LoVo (cell line): ENCODE results near the gene ATP5F1C.
"Not testable (repeated sequence)": the region's sequence is repeated elsewhere in the genome, so short reads cannot be mapped to it uniquely, and the experiment has no call there.

Experiments used
- DNase-seq: peaks from one replicate; pipeline ENCODE4 v3.0.0-alpha.2; 2016; ENCODE audit warnings: low spot score

The ATP5F1C gene

DNA sequence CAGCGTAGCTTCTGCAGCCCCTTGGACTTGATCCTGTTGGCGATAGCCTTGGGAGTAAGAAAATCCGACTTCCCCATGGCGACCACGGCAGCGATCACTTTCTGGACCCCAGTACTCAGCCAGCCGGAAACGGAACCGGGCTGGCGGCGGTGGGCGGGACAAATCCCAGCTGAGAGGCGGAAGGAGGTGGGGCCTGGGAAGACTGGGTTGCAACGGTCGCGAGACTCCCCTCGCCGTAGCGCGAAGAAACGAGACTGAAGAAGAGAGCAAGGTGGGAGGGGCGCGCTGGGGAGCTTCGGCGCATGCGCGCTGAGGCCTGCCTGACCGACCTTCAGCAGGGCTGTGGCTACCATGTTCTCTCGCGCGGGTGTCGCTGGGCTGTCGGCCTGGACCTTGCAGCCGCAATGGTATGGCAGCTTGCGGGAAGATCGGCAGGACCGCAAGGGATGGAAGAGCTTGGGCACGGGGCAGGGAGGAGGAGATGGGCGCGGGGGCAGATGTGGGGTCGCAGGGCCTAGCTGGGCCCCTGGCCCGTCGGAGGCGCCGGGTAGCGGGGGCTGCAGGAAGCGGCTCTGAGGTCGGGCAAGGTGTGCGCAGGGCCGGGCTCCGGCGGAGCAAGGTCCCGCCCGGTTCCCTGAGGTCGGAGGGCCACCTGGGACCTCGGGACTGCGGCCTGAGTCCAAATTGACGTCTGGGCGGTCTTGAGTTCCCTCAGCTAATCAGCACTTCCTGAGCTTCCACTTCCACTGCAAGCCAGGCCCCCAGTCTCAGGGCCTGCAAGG lies at the start of gene ATP5F1C, which contains the start of gene KIN:
Gene ATP5F1C (plus strand): TSS at position 321 of the 782 bp plus-strand sequence. CDS start 31 bp downstream, at position 352.
Gene KIN (minus strand): TSS at position 137 of the 782 bp plus-strand sequence. CDS start 60 bp downstream, at position 77.
- peak; percentile 97 for DNase-seq

DNA sequence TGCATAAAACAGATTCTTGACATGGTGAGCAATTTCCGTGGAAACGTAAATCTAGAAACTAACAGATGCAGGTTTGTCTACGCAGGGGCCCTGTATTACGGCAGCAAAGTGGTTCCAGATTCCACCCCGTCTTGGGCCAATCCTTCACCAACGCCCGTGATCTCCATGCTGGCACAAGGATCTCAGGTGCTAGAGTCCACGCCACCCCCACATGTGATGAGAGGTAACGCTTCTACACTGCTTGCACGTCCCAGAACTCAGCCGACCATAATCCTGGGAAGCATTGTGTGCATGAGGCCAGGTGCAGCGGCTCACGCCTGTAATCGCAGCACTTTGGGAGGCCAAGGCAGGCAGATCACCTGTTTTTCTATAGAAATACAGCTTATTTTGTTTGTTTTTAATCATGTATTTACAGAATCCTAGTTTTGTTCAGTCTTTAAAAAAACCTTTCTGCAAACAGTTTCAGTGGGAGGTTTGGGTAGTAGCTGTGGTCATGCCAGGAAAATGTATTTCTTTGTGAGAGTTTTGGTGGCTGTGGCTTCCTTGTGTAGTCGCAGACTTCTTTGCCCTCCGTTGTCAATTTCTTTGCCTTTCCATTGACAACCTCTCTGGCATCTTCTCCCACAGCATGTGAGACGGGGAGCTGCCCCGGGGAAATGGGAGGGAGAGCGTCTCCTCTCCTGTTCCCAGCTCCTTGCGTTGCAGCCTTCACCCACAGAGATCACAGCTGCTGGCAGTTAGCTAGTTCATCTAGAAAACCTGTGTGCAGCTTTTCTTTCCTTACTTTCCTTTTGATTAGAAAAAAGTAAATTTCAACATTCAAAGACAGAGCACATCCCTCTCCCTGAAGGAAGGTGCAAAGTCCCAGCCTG lies 49.2 kb upstream of the ATP5F1C start:
- no peak for DNase-seq

GRCh38 chr10:7744307-7744706 lies 43.7 kb upstream of the ATP5F1C start:
- no peak for DNase-seq

GRCh38 chr10:7748637-7749036 lies 39.3 kb upstream of the ATP5F1C start:
- DNase-seq: not testable (repeated sequence)

GRCh38 chr10:7750222-7750621 lies 37.8 kb upstream of the ATP5F1C start:
- no peak for DNase-seq

DNA sequence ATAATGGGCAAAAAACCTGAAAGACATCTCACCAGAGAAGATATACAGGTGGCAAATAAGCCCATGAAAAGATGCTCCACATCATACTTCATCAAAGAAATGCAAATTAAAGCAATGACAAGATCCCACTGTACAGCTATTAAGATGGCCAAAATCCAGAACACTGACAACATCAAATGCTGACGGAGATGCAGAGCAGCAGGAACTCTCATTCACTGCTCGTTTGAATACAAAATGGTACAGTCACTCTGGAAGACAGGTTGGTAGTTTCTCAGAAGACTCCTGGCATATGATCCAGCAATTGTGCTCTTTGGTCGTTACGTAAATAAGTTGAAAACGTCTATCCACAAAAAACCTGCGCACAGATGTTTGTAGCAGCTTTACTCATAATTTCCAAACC lies 35.7 kb upstream of the ATP5F1C start:
- DNase-seq: no peak

DNA sequence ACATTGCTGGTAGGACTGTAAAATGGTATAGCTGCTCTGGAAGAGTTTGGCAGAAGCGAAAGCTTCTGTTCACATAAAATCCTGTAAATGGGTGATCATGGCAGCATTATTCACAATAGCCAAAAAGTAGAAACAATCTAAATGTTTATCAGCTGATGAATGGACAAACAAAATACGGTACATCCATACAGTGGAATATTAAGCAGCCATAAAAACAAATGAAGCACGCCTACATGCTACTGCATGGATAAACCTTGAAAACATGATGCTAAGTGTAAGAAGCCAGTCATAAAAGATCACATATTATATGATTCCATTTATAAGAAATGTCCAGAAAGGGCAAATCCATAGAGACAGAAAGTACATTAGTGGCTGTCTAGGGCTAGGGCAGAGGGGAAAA lies 32.9 kb upstream of the ATP5F1C start:
- no peak for DNase-seq

DNA sequence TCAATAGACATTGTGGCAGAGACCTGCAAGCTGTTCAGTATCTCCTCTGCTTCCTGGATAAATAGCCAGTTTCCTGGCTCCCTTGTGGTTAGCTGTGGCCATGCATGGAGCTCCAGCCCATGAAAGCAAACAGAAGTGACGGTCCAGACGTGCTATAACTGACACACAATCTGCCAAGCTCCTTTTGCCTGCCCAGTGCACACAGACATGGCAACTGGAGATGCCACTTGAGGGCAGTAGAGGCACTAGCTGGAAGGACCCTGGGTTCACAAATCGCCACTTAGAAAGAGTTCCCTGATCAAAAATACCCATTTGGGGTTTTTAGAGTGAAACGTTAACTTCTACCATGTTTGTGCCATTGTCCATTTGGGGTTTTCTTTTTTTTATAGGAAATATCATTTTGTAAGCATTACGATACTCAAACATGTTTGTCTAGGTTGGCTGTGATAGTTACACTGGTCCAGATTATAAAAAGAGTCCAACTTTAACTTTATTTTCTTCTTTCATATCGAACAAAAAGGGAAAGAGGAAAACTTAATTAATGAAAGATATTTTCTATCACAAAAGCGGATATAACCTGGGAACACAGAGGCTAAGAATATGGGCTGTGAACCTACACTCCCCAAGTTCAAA lies 31.5 kb upstream of the ATP5F1C start:
- DNase-seq: no peak

GRCh38 chr10:7763929-7764328 lies 24.0 kb upstream of the ATP5F1C start:
- DNase-seq: no peak

- DNase-seq: no peak
Measured at GRCh38 chr10:7766241-7766640, 21.7 kb upstream of the ATP5F1C start.

DNA sequence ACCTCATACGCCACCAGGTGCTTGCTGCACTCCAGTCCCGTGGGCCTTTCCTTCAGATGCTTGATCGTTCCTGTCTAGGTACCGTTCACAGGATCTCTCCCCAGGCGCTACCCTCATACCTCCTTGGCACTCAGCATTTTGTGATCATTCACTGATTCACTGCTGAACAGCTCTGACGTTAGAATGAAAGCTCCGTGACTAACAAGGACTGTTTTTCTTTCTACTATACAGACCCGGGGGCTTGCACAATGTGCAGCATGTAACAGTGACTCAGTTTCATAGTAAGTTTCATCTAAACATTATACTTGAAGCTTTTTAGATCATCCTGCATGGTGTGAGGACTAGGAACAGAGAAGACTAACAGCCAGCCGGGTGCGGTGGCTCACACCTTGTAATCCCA lies 20.8 kb upstream of the ATP5F1C start:
- no peak for DNase-seq

- no peak for DNase-seq
Measured at GRCh38 chr10:7768417-7768816, 19.6 kb upstream of the ATP5F1C start.

- no peak for DNase-seq
Measured at GRCh38 chr10:7773845-7774801, 13.9 kb upstream of the ATP5F1C start.

- no peak for DNase-seq
Measured at GRCh38 chr10:7776777-7777176, 11.2 kb upstream of the ATP5F1C start.

- DNase-seq: not testable (repeated sequence)
Measured at GRCh38 chr10:7782194-7782593, 5.8 kb upstream of the ATP5F1C start.

- no peak for DNase-seq
Measured at GRCh38 chr10:7786430-7786829, 1.5 kb upstream of the ATP5F1C start.

- DNase-seq: peak; percentile 8
Measured at GRCh38 chr10:7787150-7787856, 674 bp upstream of the ATP5F1C start.

GRCh38 chr10:7788639-7789286 lies 786 bp downstream of the ATP5F1C start:
- DNase-seq: peak; percentile 14

DNA sequence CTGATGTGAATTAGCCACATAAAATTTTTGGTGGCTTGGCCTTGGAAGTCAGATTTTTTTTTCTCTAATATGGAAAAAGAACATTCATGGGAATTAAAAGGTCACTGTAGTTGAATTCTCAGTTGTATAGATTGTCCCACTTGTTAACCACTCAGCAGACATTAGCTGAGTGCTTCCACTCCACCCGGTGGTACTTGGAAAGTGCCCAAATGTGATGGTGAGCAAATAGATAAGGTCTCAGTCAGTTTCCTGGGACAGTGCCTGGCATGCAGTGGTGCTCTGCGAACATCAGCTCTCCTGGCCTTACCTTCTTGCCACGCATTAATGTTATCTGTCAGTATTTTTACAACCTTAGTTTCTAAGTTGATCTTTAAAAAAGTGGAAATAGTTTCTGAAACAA lies 1.4 kb downstream of the ATP5F1C start:
- DNase-seq: peak; percentile 20

DNA sequence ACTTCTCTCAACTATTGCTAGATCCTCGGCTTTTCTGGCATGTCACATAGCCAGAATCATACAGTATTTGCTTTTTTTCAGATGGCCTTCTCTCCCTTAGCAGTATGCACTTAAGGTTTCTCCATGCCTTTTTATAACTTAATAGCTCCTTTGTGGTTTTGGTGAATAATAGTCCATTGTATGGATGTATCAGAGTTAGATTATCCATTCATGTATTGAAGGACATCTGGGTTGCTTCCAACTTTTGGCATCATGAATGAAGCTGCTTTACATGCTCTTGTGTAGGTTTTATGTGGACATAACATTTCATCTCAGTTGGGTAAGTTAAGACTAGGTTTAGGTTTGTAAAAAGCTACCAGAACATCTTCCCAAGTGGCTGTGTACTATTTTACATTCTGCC lies 4.6 kb downstream of the ATP5F1C start:
- DNase-seq: no peak
